Islet of Langerhans (tissue), 1 donor: ENCODE data around the gene CLEC19A.

ENCODE experiments used
- FAIRE-seq: peaks from one replicate; lab custom pipeline; 2011; peaks lifted over from hg19 to GRCh38; lab: Jason Lieb, UNC

CLEC19A gene

DNA sequence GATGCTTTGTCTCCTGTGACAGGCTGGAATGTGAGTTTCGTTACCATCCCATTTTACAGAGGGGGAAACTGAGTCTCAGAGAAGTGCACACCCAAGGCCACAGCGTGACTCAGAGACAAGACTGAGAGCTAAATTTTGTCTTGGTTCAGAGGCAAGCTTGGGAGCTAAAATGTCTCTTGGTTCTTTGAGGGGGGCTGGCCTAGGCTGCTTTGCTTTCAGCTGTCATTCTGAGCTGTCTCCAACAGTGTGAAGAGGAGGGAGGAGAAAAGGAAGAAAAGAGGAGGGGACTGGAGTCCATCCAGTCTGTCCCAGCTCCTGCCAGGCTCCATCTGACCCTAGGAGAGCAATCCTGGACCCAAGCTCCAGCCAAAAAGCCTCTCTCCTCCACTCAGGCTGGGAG, at the start of gene CLEC19A:
TSS of gene CLEC19A (plus strand) at position 301 of the 400 bp plus-strand sequence. CDS start 121 bp downstream, outside the sequence.
- no peak for FAIRE-seq

DNA sequence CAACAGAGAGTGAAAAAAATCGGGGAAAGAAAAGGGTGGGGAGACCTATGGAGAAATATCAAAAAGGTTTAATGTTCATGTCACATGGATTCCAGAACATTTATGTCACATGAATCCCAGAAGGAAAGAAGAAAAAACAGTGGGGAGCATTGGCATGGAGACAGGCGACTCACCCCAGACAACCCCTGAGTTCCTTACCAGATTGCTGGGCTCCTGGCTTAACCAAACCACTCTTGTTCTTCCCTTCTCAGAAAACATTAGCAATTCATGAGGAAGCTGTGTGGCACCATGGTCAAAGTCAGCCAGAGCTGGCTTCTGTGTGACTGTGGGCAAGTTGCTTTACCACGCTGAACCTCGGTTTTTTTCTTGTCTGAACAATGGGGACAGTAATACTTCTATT, 49.6 kb upstream of the CLEC19A start:
- no peak for FAIRE-seq

DNA sequence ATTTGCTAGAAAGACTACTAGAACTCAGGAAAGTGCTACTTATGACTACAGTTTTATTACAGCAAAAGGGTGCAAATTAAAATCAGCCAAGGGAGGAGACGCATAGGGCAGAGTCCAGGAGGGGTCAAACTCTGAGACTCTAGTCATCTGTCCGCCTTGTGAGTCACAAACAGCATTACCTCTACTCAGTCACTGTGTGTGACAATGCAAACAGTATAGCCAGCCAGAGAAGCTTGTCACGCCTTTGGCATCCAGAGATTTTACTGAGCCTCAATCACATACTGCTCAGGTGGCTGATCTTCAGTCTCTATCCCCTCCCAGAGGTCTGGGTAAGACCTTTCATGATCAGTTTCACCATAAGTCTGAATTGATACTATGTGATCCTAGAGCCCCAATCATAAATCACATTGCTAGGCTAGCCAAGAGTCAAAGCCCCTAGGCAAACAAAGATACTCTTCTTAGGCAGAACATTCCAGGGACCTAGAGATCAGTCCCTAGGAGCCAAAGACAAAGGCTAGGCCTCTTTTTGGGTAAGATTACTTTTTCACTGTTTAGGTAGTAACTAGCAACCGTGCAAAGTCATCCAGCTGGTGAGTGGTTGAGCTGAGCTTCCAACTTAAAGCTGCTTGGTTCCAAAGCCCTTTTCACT, 48.8 kb upstream of the CLEC19A start:
- FAIRE-seq: no peak

DNA sequence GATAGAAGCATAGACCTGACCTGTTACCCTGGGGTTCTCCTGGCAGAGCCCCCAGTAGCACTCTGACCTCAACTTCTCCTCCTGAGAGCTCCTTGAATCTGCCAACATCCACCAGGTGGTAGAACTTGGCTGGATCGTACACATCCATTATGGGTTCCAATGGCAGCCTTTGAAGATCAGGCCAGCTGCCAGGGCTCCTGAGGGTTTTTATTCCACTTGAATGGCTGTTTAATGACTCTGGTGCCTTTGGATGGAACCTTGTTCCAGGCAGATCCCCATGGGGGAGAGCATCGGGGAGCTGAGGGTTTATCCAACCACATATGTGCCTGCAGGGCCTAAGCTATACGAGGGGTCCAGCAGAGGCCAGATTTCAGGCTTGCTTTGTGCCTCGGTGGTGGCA, 47.1 kb upstream of the CLEC19A start:
- FAIRE-seq: no peak

DNA sequence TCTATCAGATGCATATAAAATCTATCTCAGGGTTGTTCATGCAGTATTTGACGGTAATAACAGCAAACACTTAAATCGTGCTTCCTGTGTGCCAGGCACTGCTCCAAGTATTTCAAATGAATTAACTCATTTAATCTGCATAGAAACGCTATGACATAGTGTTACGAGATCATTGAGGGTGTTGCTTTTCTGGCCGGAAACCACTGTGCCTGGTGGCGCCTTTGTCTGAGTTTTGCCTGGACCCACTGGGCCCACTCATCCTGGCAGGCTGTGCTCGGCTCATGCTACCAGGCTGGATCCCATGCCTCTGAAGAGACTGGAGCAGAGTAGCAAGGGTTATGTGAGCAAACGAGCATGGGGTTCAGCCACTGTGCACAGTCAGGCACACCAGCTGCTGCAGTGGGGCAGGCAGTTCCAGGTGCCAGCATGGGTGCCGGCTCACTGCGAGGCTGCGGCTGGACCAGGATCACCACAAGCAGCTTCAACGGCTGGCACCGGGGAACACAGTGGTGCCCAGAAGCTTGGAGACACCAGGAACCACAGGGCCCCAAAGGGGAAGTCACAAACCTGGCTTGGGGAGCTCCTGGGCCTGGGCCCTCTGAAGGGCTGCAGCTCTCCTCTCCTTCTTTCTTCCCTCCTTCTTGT, 45.9 kb upstream of the CLEC19A start:
- FAIRE-seq: no peak

DNA sequence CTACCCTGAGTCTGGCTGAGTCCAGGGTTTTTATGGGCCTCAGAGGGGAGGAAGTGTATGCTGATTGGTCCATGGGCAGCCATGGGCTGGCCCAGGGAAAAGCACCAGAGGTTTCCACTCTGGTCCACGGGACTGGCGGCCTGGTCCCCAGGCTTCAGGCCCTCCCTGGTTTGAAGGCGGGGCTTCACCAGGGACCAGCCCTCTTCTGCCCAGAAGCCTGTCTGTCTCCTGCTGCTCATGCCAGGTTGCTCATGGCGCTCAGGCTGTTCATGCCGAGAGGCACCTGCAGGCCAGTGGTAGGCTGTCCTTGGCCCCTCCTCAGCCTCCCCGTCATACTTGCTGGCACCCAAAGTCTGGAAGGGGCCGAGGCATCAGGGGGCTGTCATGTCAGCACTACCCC, 45.0 kb upstream of the CLEC19A start:
- no peak for FAIRE-seq

DNA sequence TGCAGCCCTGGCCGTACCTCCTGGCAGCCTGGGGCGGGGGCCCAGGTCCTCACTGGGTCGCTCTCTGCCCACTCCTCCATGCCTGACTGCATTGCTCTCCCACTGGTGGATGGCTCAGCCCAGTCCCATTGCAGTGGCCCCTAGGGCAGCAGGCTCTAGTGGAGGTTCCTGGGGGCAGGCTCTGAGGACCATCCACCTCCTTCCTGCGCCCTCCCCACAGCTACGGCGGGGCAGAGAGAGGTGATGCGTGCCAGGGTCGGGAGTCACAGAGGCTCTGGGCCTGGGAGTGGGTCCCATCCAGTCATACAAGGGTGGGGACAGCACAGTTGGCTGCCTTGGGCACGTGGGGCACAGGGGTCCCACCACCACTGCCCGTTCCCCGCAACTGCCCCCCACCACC, 44.0 kb upstream of the CLEC19A start:
- no peak for FAIRE-seq

DNA sequence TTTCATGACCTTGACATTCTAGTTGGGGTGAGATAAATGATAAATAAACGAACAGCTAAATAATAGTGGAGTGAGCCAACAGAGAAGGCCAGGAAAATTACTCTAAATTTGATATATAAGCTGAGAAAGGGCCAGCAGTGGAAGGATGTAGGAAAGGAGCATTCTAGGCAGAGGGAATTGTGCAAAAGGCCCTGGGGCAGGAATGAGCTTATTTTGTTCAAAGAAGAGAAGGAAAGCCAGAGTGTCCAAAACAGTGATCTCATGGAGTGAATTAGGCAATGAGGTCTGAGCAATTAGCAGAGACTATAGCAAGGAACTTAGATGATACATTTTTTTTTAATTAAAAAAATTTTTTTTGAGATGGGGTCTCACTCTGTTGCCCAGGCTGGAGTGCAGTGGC, 43.3 kb upstream of the CLEC19A start:
- no peak for FAIRE-seq

DNA sequence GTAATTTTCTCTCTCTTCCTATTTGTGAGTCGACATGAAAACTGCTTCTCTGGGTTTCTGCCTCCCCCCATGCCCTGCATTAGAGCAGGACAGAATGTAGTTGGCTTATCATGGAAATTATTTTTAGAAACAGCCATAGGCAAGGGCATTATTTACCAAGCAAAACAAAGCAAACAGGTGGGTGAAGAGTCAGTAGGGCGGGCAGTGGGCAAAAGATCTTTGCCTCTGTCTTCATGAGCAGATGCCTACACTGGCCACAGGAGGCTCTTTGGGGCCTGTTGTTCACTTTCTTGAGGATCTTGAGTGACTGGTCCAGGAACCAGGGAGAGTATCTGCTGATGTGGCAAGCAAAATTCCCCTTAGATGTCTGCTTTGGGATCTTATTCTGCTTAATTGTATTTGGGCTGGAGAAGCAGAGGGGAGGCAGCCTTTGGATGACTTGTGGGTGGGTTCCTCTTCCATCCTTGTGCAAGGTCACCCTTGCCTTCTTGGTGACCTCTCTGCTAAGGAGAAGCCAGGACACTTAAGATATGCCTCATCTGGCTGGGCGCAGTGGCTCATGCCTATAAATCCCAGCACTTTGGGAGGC, 42.5 kb upstream of the CLEC19A start:
- FAIRE-seq: no peak

DNA sequence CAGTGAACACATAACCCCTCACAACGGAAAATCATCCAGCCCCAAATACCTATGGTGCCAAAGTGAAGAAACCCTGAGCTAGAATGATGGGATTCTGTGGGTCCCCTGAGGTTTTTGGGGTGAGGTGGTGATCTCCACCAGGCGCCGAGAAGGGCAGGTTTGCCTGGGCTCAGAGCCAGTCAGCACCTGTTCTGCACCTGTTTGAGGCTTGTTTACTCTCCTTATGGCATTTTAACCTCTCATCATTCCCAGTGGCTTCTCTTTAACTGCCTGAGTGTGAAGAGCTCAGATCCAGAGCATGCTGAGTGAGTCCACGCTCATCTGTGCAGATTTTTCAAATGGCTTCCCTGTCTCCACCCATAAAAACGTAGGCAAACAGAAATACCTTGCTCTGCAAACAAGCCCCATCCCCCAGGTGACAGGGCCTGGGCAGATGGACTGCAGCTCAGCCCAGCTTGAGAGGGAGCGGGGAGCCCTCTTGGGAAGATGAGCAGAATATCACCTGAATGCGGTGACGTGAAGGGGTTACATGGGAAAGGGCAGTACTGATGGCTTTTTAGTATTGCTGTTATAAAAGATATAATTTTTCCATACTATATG, 40.1 kb upstream of the CLEC19A start:
- peak; percentile 60 for FAIRE-seq

DNA sequence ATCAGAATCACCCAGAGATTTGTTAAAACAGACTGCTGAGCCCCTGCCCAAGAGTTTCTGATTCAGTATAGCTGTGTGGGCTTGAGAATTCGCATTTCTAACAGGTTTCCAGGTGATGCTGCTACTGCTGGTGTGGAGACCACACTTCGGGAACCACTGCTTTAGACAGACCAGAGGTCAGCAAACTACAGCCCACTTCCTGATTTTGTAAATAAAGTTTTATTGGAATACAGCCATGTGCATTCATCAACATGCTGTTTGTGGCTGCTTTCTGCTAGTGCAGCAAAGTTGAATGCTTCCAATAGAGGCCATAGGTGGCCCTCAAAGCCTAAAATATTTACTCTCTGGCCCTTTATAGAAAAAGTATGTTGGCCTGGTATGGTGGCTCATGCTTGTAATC, 32.6 kb upstream of the CLEC19A start:
- no peak for FAIRE-seq

DNA sequence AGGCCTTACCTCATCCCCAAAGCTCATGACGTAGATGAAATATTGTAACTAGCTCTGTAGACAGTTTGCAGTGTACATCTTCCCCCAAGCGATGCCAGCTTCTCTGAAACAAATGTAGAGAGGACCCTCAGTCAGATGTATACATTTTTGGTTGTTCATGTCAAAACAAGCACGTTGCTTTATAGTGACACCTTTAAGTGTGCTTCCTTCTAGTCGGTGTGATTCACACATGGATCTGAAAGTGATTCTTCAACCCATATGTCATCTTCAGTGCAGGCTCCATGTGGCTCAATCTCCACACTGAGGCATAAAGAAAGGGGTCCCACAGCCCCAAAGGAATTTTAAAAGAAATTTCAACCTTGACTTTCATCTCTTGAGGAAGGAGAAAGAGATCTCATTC, 30.9 kb upstream of the CLEC19A start:
- no peak for FAIRE-seq

DNA sequence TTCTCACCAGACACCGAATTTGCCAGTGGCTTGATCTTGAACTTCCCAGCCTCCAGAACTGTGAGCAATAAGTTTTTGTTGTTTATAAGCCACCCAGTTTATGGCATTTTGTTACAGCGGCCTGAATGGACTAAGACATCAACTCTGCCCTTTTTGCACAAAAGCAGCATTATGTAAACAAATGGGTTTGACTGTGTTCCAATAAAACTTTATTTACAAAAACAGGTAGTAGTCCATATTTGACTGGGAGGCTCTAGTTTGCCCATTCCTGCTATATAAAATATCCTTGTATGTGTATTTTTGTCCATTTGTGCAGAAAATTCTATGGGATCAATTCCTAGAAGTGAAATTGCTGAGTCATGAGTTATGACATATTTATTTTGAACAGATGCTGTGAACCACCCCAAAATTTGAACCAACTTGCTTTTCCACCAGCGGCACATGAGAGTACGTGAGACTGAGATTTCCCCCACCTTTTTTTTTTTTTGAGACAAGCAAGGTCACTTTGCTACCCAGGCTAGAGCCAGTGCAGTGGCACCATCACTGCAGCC, 21.3 kb upstream of the CLEC19A start:
- no peak for FAIRE-seq

DNA sequence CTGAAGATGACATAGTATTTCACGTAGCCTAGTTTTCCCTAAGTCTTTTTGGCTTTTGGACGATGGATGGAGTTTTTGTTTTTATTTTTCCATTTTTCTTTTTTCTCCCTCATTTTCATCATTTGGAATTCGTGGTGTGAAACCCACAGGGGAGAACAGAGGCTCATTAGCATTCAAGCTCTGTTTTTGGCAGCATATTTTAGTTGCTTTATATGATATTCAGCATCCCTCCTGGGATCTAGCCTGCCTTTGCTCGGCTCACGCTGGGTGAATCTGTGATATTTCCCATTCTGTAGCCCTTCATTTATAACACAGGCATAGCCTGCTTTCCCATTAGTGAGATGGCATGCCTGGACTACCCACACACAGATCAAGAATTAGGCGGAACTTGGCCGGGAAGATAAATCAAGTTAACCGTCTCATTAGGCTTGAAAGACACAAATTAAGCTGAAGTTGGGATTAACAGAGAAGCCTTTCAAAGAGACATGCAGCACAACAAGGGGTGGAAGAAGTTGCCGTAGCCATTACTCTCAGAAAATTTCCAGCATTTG, 20.1 kb upstream of the CLEC19A start:
- no peak for FAIRE-seq

DNA sequence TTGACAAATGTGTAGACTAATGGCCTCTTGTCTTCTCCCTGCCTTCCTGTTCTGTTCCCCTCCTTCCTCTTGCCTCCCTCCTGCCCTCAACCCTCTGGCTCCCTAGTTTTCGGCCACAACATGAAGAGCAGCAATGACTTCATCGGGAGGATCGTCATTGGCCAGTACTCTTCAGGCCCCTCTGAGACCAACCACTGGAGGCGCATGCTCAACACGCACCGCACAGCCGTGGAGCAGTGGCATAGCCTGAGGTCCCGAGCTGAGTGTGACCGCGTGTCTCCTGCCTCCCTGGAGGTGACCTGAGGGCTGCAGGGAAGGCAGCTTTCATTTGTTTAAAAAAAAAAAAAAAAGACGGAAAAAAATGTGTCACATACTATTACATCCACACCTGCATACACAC, 18.8 kb upstream of the CLEC19A start:
- FAIRE-seq: no peak

DNA sequence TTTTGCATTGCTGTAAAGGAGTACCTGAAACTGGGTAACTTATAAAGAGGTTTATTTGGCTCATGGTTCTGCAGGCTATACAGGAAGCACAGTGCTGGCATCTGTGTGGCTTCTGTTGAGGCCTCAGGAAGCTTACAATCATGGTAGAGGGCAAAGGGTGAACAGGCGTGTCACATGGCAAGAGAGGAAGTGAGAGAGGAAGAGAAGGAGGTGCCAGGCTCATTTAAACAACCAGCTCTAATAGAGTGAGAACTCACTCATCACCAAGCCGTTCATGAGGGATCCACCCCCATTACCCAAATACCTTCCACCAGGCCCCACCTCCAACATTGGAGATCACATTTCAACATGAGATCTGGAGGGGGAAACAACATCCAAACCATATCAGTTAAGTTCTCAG, 16.4 kb upstream of the CLEC19A start:
- FAIRE-seq: no peak

DNA sequence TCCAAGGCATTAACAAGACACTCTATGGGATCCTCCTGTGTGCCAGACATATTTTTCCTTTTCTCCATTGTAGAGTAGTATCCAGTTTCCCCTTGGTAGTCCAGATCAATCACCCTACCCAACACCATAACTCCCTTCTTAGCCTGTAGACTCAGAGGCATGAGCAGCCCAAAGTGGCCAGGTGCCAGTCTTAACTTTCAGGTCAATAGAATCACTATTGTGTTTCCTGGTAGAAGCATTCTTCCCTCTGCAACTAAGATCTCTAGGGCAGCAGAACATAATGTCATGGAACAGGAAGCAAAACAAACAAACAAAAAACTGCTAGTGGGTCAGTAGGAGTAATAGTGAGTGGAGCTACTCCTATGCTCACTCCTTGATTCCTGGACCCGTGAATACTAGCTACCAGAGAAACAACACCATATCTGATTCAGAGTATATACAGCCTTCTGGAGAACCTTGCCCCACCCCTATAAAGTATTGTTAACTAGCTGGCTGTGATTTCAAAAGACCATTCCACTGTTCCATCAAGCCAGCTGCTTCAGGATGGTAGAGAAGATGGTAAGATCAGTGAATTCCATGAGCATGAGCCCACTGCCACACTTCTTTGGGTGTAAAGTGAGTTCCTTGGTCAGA, 11.2 kb upstream of the CLEC19A start:
- no peak for FAIRE-seq

DNA sequence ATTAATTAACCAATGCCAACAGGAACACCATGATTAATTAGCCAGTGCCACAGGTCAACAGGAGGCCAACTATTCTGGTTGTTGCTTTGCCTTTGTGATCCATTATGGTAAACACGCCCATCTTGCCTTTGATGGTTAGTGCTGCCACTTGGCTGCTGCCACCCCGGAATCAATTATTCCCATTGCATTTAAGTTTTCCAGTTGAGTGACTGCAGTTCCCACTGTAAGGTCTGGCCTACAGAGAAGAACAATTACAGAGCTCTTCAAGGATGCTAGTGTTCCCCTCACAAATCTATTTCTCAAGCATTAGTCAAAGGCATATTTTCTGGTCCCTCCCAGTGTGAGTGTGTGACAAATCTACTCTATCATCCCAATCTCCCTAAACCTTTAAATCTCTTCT, 7.1 kb upstream of the CLEC19A start:
- no peak for FAIRE-seq

DNA sequence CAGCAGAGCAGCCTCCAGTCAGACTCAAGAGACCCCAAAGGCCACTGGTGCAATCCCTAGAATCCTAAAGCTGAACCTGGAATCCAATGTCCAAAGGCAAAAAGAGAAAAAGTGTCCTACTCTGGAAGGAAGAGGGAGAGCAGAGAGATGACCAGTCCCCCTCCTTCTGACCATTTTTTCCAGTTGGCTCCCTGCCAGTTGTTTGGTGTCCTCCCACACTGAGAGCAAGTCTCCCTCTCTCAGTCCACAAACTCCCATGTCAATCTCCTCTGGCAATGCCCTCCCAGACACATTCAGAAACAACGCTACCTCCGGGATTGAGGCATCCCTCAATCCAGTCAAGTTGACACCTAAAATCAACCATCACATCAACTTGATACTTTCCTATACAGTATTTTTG, 4.3 kb upstream of the CLEC19A start:
- no peak for FAIRE-seq

DNA sequence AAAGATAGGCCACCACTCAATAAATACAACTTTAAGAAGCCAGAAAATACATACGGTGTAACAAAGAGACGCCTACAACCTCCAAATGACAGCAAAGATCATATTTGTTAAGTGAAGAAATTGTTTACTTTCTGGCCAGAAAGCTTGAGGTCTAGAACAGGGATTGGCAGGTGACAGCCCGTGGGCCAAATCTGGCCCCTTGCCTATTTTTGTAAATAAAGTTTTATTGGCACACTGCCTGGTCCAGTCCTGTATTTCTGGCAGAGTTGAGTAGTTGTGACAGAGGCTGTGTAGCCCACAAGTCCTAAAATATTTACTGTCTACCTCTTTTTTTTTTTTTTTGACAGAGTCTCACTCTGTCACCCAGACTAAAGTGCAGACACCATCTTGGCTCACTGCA, 3.4 kb upstream of the CLEC19A start:
- no peak for FAIRE-seq

DNA sequence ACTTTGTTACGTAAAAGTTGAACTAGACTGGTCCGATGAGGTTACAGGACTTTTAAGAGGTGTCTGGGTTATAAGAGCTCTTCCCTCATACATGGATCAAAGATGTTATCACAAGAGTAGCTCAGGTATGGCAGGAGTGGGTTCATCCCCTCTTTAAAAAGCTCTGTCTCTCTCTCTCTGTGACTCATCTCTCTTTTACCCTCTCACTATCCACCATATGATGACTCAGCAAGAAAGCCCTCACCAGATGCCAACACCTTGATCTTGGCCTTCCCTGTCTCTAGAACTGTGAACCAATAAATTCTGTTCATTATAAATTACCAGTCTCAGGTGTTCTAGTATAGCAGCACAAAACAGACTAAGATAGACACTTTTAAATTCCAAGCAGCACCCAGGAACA, 1.9 kb upstream of the CLEC19A start:
- FAIRE-seq: no peak

DNA sequence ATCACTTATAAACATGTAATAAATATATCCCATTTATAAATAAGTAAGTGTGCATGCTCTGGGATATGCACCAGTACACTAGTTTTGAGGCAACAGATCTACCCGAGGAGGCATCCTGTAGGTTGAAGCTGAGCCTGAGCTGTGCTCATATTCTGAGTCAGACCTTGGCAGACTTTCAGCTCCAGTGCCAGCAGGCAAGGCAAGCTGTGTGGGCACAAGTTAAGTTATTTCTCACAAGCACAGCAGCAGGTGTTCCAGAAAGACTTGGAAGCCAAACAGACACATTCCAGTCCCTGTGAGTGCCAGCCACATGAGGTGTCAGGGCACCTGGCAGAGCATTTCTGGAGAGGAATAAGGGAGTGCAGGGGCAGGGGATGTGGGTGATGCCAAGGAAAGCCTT, 1.3 kb upstream of the CLEC19A start:
- FAIRE-seq: no peak

DNA sequence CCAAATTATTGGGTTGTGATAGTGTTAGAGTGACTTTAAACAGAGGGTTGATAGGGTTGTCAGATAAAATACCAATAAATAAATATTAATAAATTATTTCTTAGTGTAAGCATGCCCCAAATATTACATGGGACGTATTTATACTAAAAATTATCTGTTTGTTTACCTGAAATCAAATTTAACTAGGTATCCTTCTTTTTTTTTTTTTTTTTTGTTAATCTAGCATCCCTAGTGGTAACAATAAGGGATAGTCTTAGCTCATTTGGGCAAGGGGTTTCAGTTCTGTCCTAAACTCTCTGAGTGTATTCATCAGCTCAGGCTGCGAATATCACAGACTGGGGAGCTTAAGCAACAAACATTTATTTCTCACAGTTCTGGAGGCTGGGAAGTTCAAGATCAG, 1.3 kb downstream of the CLEC19A start:
- FAIRE-seq: no peak
